GM12891 (cell line): ENCODE data around the gene N4BP2.

Source experiments
- POLR2A ChIP-seq: IDR thresholded peaks from 2 replicates; pipeline ENCODE4 v1.6.1; 2011; ENCODE audit warnings: low read depth, low read length, control low read depth
- POLR2AphosphoS5 ChIP-seq: IDR thresholded peaks from 2 replicates; pipeline ENCODE4 v1.6.1; 2011; ENCODE audit warnings: low read depth, low read length, control low read depth
- POU2F2 ChIP-seq: IDR thresholded peaks from 2 replicates; pipeline ENCODE4 v1.6.1; 2011; ENCODE audit warnings: low read depth, mild to moderate bottlenecking, control low read depth, low read length, moderate library complexity
- SPI1 ChIP-seq: IDR thresholded peaks from 2 replicates; pipeline ENCODE4 v1.6.1; 2011; ENCODE audit warnings: low read depth, low read length, control low read depth
- TAF1 ChIP-seq: IDR thresholded peaks from 2 replicates; pipeline ENCODE4 v1.6.1; 2011; ENCODE audit warnings: low read depth, low read length, control low read depth

DNA sequence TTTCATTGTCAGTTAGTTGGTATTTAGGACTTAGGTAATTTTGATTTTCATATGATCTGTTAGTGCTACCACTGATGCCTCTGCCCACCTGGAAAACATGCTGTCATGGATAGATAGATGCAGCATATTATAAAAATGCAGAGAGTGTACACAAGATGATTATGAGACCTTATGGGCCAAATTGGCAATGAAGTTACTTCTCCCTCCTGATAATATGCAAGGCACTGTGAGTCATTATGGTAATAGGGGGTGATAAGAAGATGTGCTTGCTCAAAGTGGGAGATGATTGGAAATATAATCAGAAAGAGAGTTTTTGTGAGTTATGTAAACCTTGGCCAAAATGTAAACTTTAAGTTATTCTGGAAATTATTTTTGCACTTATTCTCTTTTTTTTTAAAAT lies 83.5 kb downstream of the N4BP2 start:
- no peak for TF ChIP-seq POLR2A
- no peak for TF ChIP-seq POLR2AphosphoS5
- TF ChIP-seq TAF1 = no peak
- no peak for TF ChIP-seq SPI1
- no peak for TF ChIP-seq POU2F2
